GM10248 (cell line): ENCODE data around the gene IL27RA.

Experiments
- CTCF ChIA-PET: fragments of 300-600 bp; sonication (Branson Sonifier 250); formaldehyde crosslinking; extraction: SDS; loops from one replicate; lab custom pipeline; 2021; ENCODE audit warnings: antibody characterized with exemption; lab: Yijun Ruan, JAX
- POLR2A ChIA-PET: fragments of 350-650 bp; sonication (Branson Sonifier 250); formaldehyde crosslinking; extraction: SDS; loops from one replicate; lab custom pipeline; 2020; ENCODE audit warnings: antibody characterized with exemption; lab: Yijun Ruan, JAX
- DNase-seq: peaks from one replicate; pipeline ENCODE4 v3.0.0; 2012; ENCODE audit errors: extremely low spot score
- TF ChIP-seq, protein P1 (sequence below): IDR thresholded peaks from 2 replicates; pipeline ENCODE4 v1.5.1; 2012; ENCODE audit warnings: mild to moderate bottlenecking, low read depth; ENCODE audit errors: extremely low read depth, missing control alignments, control extremely low read depth

IL27RA gene

DNA sequence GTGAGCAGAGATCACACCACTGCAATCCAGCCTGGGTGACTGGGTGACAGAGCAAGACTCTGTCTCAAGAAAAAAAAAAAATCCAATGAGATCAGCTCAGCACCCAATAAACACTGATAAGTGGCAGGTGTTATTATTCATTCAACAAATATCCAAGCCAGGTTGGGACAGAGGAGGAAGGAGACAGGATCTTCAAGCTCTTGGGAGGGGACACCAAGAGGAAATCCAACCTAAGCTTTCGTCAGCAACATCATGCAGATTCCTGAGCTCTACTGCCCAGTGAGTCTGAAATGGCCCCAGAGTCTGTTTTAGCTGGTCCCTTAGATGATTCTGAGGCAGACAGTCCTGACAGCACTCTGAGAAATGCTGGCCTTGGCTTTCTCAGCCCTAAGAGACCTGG is 33.1 kb upstream of the IL27RA start:
- ChIA-PET CTCF (interaction anchor here (1.0 kb wide), 1 partner anchor 74 kb away, joined by 3 read pairs; no protein-coding TSS in a partner anchor), POLR2A (no interaction called here)
- TF ChIP-seq, protein P1, sequence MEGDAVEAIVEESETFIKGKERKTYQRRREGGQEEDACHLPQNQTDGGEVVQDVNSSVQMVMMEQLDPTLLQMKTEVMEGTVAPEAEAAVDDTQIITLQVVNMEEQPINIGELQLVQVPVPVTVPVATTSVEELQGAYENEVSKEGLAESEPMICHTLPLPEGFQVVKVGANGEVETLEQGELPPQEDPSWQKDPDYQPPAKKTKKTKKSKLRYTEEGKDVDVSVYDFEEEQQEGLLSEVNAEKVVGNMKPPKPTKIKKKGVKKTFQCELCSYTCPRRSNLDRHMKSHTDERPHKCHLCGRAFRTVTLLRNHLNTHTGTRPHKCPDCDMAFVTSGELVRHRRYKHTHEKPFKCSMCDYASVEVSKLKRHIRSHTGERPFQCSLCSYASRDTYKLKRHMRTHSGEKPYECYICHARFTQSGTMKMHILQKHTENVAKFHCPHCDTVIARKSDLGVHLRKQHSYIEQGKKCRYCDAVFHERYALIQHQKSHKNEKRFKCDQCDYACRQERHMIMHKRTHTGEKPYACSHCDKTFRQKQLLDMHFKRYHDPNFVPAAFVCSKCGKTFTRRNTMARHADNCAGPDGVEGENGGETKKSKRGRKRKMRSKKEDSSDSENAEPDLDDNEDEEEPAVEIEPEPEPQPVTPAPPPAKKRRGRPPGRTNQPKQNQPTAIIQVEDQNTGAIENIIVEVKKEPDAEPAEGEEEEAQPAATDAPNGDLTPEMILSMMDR, result no peak
- DNase-seq, result no peak

DNA sequence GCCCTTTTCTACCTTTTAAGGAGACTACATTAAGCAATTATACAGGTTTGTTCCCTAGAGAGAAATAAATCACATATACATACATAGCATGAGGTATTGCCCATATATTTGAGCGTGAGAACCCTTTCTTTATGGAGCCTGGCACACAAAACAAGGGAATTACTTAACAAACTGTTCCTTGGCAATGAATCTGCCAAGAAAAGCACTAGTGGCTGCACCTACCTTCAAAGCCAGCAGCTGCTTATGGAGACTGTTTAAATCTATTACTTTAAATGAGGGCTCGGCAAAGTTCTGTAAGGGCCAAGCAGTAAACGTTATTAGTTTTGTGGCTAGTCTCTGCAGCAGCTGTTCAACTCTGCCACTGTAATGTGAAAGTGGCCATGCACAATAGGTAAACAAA is 32.5 kb upstream of the IL27RA start:
- POLR2A ChIA-PET, result no interaction called here
- TF ChIP-seq, protein P1, result no peak
- CTCF ChIA-PET, result interaction anchor here (1.0 kb wide), 1 partner anchor 73 kb away, joined by 3 read pairs; no protein-coding TSS in a partner anchor
- no peak for DNase-seq

DNA sequence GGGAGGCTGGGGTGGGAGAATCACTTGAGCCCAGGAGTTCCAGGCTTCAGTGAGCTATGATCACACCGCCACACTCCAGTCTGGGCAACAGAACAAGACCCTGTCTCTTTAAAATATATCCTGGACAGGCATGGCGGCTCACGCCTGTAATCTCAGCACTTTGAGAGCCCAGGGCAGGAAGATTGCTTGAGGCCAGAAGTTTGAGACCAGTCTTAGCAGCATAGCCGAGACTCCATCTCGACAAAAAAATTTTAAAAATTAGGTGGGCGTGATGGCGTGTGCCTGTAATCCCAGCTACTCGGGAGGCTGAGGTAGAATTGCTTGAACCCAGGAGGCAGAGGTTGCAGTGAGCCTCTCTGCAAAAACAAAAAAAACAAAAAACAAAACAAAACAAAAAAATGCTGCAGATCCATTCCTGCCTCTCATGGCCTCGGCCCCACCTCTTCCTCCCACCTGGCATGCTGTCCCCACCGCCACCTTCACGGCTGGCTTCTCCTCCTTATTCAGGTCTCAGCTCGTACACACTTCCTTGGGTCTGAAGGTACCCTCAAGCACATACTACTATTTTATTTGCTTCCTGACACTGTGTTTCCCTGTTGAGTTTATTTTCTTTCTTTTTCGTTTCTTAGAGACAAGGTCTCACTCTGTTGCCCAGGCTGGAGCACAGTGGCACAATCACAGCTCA is 30.7 kb upstream of the IL27RA start:
- DNase-seq, result no peak
- CTCF ChIA-PET, result interaction anchor here (1.0 to 3.3 kb wide), 4 partner anchors 8 to 72 kb away, joined by 3 to 11 read pairs (median 4); partner anchors contain the start of genes IL27RA and MISP3
- TF ChIP-seq, protein P1, result no peak
- POLR2A ChIA-PET, result no interaction called here

DNA sequence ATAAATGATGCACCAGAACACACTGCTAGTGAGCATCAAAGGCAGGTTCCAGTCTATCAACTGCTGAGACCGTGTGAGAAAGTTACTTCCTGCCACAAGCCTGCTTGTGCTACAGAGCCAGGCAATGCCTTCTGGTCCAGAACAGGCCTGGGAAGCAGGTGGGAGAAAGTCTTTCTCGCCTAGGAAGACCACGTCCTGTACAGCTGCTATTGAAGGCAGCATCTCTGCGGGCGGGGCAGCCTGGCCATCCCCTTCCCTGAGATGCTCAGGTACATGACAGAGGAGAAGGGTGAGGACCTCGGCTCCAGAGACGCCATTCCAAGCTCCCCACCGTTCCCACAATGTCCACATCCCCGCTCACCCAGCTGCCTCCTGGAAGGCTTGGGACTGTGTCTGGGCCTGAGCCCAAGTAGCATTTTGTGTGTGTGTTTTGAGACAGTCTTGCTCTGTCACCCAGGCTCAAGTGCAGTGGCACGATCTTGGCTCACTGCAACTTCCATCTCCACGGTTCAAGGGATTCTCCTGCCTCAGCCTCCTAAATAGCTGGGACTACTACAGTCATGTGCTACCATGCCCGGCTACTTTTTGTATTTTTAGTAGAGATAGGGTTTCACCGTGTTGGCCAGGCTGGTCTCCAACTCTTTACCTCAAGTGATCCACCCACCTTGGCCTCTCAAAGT is 28.9 kb upstream of the IL27RA start:
- TF ChIP-seq, protein P1, result no peak
- CTCF ChIA-PET, result interaction anchor here (2.9 to 3.3 kb wide), 2 partner anchors 10 to 17 kb away, joined by 9 to 11 read pairs; no protein-coding TSS in a partner anchor
- POLR2A ChIA-PET, result interaction anchor here (1.6 kb wide), 1 partner anchor 11 kb away, joined by 3 read pairs; no protein-coding TSS in a partner anchor

DNA sequence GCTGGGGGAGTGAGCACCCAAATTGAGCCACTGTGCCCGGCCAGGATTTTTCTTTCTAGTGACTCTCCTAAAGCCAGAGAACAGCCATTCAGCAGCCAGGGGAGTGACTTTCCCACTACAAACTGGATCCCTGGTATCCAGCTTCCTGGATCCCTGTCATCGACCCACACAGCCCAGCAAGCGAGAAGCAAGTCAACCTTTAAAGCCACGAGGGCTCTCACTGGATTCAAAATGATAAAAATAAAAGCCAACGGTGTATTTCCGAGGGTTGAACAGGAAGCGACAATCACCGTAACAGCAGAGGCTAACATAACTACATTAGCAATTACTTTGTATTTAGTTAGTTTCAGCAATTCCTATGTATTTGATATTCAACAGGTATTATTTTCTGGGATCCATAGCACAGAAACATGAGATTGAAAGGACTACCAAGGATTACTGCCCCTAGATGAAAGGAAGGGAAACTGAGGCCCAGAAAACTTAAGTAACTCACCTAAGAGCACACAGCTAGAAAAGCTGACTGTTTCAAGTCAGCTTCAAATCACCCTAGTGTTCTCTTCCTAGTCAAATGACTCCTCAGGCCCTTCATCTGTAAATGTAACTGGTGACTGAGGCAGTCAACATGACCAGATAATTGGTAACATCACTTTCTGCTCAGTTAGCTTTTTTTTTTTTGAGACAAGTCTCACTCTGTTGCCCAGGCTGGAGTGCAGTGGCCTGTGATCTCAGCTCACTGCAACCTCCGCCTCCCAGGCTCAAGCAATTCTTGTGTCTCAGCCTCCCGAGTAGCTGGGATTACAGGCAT is 28.1 kb upstream of the IL27RA start:
- CTCF ChIA-PET, result interaction anchor here (0.7 to 3.3 kb wide), 4 partner anchors 11 to 28 kb away, joined by 3 to 11 read pairs (median 8); partner anchors contain the start of gene IL27RA
- DNase-seq, result peak; percentile 15
- POLR2A ChIA-PET, result interaction anchor here (0.6 to 1.6 kb wide), 2 partner anchors 11 to 16 kb away, joined by 3 to 5 read pairs; no protein-coding TSS in a partner anchor
- TF ChIP-seq, protein P1, result no peak

More for the DNA sequence above, 28.9 kb upstream of the IL27RA start:
- peak; percentile 14 for DNase-seq
